Measurements from ENCODE around the gene XPNPEP2.

XPNPEP2 gene

DNA sequence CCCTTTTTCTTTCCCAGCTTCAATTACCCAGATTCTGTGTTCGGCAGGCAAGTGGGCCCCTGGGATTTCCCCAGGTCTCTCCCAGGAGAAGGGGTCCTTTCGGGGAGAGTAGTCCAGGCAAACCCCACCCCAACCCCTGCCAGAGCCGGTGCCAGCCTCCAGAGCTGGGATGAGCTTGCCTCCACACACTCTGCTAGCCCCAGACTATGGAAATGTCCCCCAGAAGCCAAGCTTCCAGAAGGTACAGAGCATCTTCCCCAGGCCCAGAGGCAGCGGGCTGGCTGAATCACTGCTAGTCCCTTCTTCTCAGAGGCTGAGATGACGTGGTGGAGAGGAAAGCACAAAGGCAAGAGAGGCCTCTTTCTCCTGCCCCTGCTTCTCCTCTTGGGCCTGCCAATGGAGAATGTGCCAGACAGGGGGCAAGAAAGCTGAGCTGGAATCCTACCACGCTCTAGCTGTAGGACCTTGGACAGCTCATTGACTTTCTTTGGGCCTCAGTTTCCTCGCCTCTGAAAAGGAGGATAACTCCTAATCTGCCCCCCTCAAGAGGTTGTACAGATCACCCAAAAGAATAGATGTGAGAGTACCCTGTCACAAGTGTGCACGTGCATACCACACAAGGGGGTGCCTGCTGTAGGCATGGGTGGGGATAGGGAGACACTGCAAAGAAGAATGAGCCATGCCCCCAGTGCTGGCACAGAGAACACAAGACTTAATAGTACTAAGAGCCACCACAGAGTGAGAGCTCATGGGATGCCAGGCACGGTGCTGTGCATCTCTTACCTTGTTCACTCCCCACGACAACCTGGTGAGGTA, 43.1 kb downstream of the XPNPEP2 start:
- H3K27me3 ChIP-seq (replicated peaks; ENCODE audit: control insufficient read depth, insufficient read depth, low read length), result peaks cover 21% of the 10 kb centered on the region
- H3K4me3 ChIP-seq (ENCODE audit: low read length), result no peak overlapping the region
- no peaks in the 10 kb centered on the region for H3K9me3 ChIP-seq (ENCODE audit: control insufficient read depth, low read length)
- no peak overlapping the region for H3K9ac ChIP-seq (ENCODE audit: low read length)
- DNase-seq (ENCODE audit: low read depth), result no peak
- no peaks in the 10 kb centered on the region for H3K4me1 ChIP-seq (ENCODE audit: control insufficient read depth, insufficient read depth, low read length)
- H3K36me3 ChIP-seq (ENCODE audit: control insufficient read depth, insufficient read depth, low read length, severe bottlenecking), result no peaks in the 10 kb centered on the region

DNA sequence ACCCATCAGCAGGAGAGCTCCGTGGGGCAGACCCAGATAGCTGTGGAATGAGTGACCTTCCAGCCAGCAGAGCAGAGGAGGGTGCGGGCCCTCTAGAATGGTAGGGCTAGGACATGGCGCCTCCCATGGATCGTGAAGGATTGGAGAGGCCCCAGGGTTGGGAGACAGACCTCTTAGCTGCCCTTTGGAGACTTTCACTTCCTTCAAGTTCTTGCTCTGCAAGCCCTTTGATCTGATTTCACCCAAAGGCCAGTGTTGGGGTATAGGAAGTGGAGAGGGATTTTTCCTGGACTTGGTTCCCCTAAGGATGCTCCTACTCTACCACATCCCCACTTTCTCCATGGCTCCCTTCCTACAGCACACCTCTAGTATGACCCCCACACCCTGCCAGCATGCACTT, 43.9 kb downstream of the XPNPEP2 start:
- Histone ChIP-seq H3K9ac (ENCODE audit: low read length) (no peak overlapping the region), H3K4me1 (ENCODE audit: control insufficient read depth, insufficient read depth, low read length) (no peaks in the 10 kb centered on the region), H3K4me3 (ENCODE audit: low read length) (no peak overlapping the region), H3K27me3 (replicated peaks; ENCODE audit: control insufficient read depth, insufficient read depth, low read length) (peaks cover 26% of the 10 kb centered on the region), H3K9me3 (ENCODE audit: control insufficient read depth, low read length) (no peaks in the 10 kb centered on the region), H3K36me3 (ENCODE audit: control insufficient read depth, insufficient read depth, low read length, severe bottlenecking) (no peaks in the 10 kb centered on the region)
- DNase-seq (ENCODE audit: low read depth), result no peak

DNA sequence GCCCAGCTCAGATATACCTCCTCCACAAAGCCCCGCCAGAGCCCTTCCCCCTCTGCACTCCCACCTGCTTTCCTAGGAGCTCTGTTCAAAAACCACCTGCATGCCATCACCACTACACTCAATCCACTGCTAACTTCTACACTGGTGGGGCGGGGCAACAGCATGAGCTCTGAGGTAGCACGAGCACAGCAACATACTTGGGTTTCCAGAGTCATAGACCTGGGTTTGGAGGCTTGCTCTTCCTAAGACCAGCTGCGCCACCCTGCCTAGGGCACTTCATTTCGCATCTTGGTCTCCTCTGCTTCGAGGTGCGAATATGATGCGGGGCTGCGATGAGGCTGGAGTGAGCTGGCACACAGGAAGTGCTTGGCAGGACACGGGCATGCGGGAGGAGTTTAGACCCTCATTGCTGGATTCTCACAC, 44.5 kb downstream of the XPNPEP2 start:
- Histone ChIP-seq H3K9me3 (ENCODE audit: control insufficient read depth, low read length) (no peaks in the 10 kb centered on the region), H3K4me3 (ENCODE audit: low read length) (no peak overlapping the region), H3K9ac (ENCODE audit: low read length) (no peak overlapping the region), H3K36me3 (ENCODE audit: control insufficient read depth, insufficient read depth, low read length, severe bottlenecking) (no peaks in the 10 kb centered on the region), H3K27me3 (replicated peaks; ENCODE audit: control insufficient read depth, insufficient read depth, low read length) (peaks cover 27% of the 10 kb centered on the region), H3K4me1 (ENCODE audit: control insufficient read depth, insufficient read depth, low read length) (no peaks in the 10 kb centered on the region)
- DNase-seq (ENCODE audit: low read depth), result no peak

DNA sequence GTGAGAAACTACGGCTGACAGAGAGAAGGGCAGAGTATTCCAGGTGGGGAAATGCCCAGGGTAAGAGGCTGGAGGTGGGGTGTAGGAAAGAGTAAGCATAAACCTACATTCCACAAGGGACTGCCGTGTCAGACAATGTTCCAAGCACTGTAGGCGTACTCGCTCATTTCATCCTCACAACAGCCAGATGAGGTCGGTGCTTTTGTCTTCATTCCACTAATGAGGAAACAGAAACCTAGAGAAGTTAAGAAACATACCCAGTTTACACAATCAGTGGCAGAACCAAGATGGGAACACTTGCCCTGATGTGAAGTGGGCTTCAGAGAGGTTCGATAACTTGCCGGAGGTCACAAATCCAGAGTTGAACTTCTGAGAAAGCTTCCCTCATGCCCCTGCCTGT, 45.6 kb downstream of the XPNPEP2 start:
- DNase-seq (ENCODE audit: low read depth), result no peak
- Histone ChIP-seq H3K4me3 (ENCODE audit: low read length) (no peak overlapping the region), H3K9ac (ENCODE audit: low read length) (no peak overlapping the region), H3K4me1 (ENCODE audit: control insufficient read depth, insufficient read depth, low read length) (no peaks in the 10 kb centered on the region), H3K27me3 (replicated peaks; ENCODE audit: control insufficient read depth, insufficient read depth, low read length) (peaks cover 27% of the 10 kb centered on the region), H3K9me3 (ENCODE audit: control insufficient read depth, low read length) (no peaks in the 10 kb centered on the region), H3K36me3 (ENCODE audit: control insufficient read depth, insufficient read depth, low read length, severe bottlenecking) (no peaks in the 10 kb centered on the region)

DNA sequence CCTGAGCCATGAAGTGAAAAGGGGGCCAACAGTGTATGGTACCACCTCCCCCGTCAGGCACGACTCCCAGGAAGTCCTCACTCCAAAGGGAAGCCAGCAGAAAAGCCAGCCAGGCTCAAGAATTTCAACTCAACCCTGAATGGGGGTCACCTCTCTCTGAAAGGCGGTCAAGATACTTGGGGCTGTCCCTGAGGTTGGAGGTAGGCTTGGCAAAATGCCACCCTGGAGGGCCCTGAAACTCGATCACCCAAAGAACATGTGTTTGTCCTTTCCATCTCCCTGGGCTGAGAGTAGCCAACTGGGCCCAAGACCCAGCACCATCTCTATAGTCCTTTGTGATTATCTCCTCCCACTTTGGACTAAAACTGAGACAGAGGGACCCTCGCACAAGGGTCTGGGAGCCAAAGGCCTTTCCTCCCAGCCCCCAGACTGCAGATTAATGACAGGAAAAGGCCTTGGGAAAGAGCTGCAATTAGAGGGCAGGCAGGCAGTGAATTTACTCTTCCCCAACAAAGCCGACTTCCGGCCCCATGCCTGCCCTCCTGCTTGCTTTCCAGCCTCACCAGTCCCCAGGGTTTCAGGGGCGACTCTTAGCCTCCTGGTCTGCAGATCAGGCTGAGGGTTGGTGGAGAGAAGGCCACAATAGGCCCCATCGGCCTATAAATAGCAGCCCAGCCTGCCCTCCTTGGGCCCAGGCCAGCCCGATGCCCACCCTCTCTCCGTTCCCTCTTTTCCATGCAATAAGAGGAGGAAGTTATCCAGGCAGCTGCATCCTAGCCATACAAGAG, 46.6 kb downstream of the XPNPEP2 start:
- H3K36me3 ChIP-seq (ENCODE audit: control insufficient read depth, insufficient read depth, low read length, severe bottlenecking), result no peaks in the 10 kb centered on the region
- H3K4me3 ChIP-seq (ENCODE audit: low read length), result no peak overlapping the region
- peaks cover 27% of the 10 kb centered on the region for H3K27me3 ChIP-seq (replicated peaks; ENCODE audit: control insufficient read depth, insufficient read depth, low read length)
- H3K9ac ChIP-seq (ENCODE audit: low read length), result no peak overlapping the region
- no peaks in the 10 kb centered on the region for H3K9me3 ChIP-seq (ENCODE audit: control insufficient read depth, low read length)
- H3K4me1 ChIP-seq (ENCODE audit: control insufficient read depth, insufficient read depth, low read length), result no peaks in the 10 kb centered on the region
- no peak for DNase-seq (ENCODE audit: low read depth)

DNA sequence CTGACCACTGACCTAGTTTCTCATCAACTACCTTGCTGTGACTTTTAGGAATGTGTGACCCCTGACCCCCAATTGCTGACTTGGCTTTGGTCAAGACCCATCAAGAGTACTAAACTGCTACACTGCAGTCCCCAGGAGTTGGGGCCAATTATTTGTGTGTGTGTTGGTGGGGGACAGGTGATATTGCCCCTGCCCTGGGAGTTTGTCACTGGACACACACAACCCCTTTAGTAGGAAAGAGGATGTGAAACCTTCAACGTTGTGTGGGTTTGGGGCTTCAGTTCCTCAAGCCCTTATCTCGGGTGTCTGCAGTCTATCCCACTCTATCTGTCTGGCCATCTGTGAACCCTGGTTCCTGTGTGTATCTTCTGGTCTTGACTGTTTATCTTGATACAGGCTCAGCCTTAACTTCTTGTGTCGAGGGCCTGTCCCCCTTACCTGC, 47.5 kb downstream of the XPNPEP2 start:
- no peak for DNase-seq (ENCODE audit: low read depth)
- Histone ChIP-seq H3K9me3 (ENCODE audit: control insufficient read depth, low read length) (no peaks in the 10 kb centered on the region), H3K4me1 (ENCODE audit: control insufficient read depth, insufficient read depth, low read length) (no peaks in the 10 kb centered on the region), H3K9ac (ENCODE audit: low read length) (no peak overlapping the region), H3K4me3 (ENCODE audit: low read length) (no peak overlapping the region), H3K27me3 (replicated peaks; ENCODE audit: control insufficient read depth, insufficient read depth, low read length) (peaks cover 27% of the 10 kb centered on the region), H3K36me3 (ENCODE audit: control insufficient read depth, insufficient read depth, low read length, severe bottlenecking) (no peaks in the 10 kb centered on the region)

DNA sequence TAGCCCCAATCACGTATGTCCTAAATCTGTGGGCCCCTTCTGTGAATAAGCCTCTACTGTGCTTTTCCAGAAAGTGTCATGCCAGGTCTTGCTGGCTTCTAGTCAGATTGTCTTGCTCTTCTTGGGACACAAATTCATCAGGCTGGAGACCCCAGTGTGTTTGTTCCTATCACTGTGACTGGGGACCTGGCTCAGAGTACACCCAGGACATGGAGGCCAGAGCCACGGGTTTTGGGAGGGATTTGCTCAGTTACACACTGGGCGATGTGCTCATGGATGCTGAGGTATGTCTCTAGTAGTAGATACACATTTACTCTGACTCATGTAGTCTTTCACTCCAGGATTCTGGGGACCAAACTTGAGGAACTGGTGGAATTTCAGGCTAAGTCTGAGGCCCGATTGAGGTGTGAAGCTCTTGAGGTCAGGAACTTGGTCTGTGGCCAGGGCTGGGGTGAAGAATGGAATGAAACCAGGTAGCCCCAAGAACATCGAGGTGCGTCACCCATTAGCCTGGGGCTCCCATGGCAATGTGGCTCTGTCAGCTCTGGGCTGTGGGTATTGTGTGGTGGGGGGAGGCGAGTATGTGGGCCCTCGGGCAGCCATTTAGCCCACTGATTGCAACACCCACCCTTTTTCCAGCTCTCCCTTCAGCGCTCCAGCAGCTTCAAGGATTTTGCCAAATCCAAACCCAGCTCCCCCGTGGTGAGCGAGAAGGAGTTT, 48.7 kb downstream of the XPNPEP2 start:
- no peak overlapping the region for H3K9ac ChIP-seq (ENCODE audit: low read length)
- H3K27me3 ChIP-seq (replicated peaks; ENCODE audit: control insufficient read depth, insufficient read depth, low read length), result peaks cover 23% of the 10 kb centered on the region
- H3K9me3 ChIP-seq (ENCODE audit: control insufficient read depth, low read length), result no peaks in the 10 kb centered on the region
- H3K36me3 ChIP-seq (ENCODE audit: control insufficient read depth, insufficient read depth, low read length, severe bottlenecking), result no peaks in the 10 kb centered on the region
- no peak for DNase-seq (ENCODE audit: low read depth)
- H3K4me1 ChIP-seq (ENCODE audit: control insufficient read depth, insufficient read depth, low read length), result no peaks in the 10 kb centered on the region
- H3K4me3 ChIP-seq (ENCODE audit: low read length), result no peak overlapping the region

DNA sequence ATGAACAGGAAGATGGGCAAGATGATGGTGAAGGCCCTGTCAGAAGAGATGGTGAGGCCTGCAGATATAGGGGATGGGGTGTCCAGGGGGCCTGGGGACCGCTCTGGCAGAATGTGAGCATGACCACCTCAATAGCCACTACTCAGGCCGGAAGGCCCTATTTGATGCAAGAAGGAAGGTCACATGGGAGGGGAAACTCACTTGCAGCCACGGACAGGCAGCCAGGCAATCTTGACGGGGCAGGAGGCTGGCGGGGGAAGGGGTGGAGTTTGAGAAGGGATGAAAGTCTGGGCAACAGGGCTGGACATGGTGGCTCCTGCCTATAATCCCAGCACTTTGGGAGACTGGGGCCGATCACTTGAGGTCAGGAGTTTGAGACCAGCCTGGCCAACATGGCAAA, 49.7 kb downstream of the XPNPEP2 start:
- no peak for DNase-seq (ENCODE audit: low read depth)
- no peak overlapping the region for H3K9ac ChIP-seq (ENCODE audit: low read length)
- H3K36me3 ChIP-seq (ENCODE audit: control insufficient read depth, insufficient read depth, low read length, severe bottlenecking), result no peaks in the 10 kb centered on the region
- H3K4me1 ChIP-seq (ENCODE audit: control insufficient read depth, insufficient read depth, low read length), result no peaks in the 10 kb centered on the region
- peaks cover 18% of the 10 kb centered on the region for H3K27me3 ChIP-seq (replicated peaks; ENCODE audit: control insufficient read depth, insufficient read depth, low read length)
- no peaks in the 10 kb centered on the region for H3K9me3 ChIP-seq (ENCODE audit: control insufficient read depth, low read length)
- no peak overlapping the region for H3K4me3 ChIP-seq (ENCODE audit: low read length)

DNA sequence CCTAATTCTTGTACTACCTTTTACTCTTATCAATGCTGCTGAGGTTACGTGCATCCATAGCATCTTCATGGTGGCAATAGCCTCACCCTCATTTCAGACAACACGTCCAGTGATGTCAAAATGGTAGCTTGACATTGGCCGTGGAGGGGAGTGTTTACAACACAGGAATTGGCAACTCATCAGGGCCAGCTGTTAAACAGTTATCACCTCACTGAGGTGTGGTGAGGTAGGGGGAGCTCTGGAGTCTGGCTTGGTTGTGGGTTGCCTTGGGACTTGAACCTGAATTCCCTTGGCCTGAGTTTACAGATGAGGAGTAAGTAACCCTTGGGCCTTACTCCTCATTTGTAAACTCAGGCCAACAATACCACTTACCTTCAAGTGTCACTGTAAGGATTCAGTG, 51.4 kb downstream of the XPNPEP2 start:
- Histone ChIP-seq H3K9me3 (ENCODE audit: control insufficient read depth, low read length) (no peaks in the 10 kb centered on the region), H3K36me3 (ENCODE audit: control insufficient read depth, insufficient read depth, low read length, severe bottlenecking) (no peaks in the 10 kb centered on the region), H3K9ac (ENCODE audit: low read length) (no peak overlapping the region), H3K27me3 (replicated peaks; ENCODE audit: control insufficient read depth, insufficient read depth, low read length) (peaks cover 10% of the 10 kb centered on the region), H3K4me1 (ENCODE audit: control insufficient read depth, insufficient read depth, low read length) (no peaks in the 10 kb centered on the region), H3K4me3 (ENCODE audit: low read length) (no peak overlapping the region)
- DNase-seq (ENCODE audit: low read depth), result no peak

DNA sequence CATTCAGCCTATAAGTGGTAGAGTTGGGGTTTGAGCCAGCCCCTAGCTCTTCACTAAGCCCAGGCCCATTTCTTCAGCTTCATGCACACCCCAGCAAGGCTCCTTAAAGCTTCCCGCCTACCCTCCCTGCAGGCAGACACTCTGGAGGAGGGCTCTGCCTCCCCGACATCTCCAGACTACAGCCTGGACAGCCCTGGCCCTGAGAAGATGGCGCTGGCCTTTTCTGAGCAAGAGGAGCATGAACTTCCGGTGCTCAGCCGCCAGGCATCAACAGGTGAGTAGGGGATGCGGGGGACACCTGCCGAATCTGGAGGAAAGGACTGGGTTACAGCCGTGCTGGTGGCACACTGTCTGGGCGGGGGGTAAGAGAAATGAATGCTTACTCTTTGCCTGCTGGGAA, 52.0 kb downstream of the XPNPEP2 start:
- DNase-seq (ENCODE audit: low read depth), result no peak
- Histone ChIP-seq H3K36me3 (ENCODE audit: control insufficient read depth, insufficient read depth, low read length, severe bottlenecking) (no peaks in the 10 kb centered on the region), H3K9me3 (ENCODE audit: control insufficient read depth, low read length) (no peaks in the 10 kb centered on the region), H3K4me3 (ENCODE audit: low read length) (no peak overlapping the region), H3K9ac (ENCODE audit: low read length) (no peak overlapping the region), H3K27me3 (replicated peaks; ENCODE audit: control insufficient read depth, insufficient read depth, low read length) (peaks cover 10% of the 10 kb centered on the region), H3K4me1 (ENCODE audit: control insufficient read depth, insufficient read depth, low read length) (no peaks in the 10 kb centered on the region)

DNA sequence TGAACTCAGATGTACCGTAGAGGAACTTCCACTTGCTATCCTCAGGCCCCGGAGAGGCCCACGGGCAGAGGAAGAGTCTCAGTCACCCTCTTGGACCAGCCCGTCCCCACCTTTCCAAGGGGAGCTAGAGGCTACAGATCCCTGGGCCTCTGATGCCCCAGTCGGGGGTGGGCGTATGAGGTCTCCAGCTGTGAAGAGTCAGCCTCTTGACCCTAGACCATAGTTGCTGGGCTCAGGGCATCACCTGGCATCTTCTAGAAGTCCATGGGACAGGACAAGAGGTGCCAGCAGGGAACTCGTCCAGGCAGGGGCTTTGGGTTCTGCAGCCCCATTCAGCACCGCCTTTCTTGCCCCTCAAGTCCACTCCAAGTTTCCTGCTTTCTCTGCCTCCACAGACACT, 52.6 kb downstream of the XPNPEP2 start:
- Histone ChIP-seq H3K4me1 (ENCODE audit: control insufficient read depth, insufficient read depth, low read length) (no peaks in the 10 kb centered on the region), H3K9me3 (ENCODE audit: control insufficient read depth, low read length) (no peaks in the 10 kb centered on the region), H3K36me3 (ENCODE audit: control insufficient read depth, insufficient read depth, low read length, severe bottlenecking) (no peaks in the 10 kb centered on the region), H3K9ac (ENCODE audit: low read length) (no peak overlapping the region), H3K27me3 (replicated peaks; ENCODE audit: control insufficient read depth, insufficient read depth, low read length) (peaks cover 10% of the 10 kb centered on the region), H3K4me3 (ENCODE audit: low read length) (no peak overlapping the region)
- no peak for DNase-seq (ENCODE audit: low read depth)
